Bronchial epithelial cell (primary cell): Measurements from ENCODE around the gene VSIG10L. TPM values are rescaled to one million over a fixed set of nuclear protein-coding genes. Genes with fewer than 3 reads are reported as not detected.

ENCODE experiments used
- DNase-seq: peaks from one replicate; pipeline ENCODE4 v3.0.0-alpha.2; 2010; ENCODE audit warnings: low read depth
- FAIRE-seq: peaks from 2 replicates; lab custom pipeline; 2011; peaks lifted over from hg19 to GRCh38; lab: Jason Lieb, UNC
- H3K27me3 ChIP-seq: 2 replicates; pipeline ENCODE4 v1.5.1; 2011; ENCODE audit warnings: low read length; ENCODE audit not compliant: control insufficient read depth, insufficient read depth
- H3K36me3 ChIP-seq: 2 replicates; pipeline ENCODE4 v1.5.1; 2011; ENCODE audit warnings: low read length; ENCODE audit not compliant: control insufficient read depth, insufficient read depth
- H3K4me3 ChIP-seq: 2 replicates; pipeline ENCODE4 v1.5.1; 2011; ENCODE audit warnings: mild to moderate bottlenecking, low read depth, low read length, control low read depth
- CTCF ChIP-seq: IDR thresholded peaks from 2 replicates; pipeline ENCODE4 v1.5.1; 2011; ENCODE audit warnings: mild to moderate bottlenecking, moderate library complexity, low read length, control low read depth, inconsistent platforms; ENCODE audit not compliant: insufficient read depth, severe bottlenecking
- total RNA-seq: library from RNA; depleted of rRNA; stranded (reverse); fragments of >200 nt; gene quantifications from 2 replicates; pipeline ENCODE4 v1.2.1, GENCODE V29; 2014

Gene VSIG10L
- total RNA-seq, 1 donor from 2014 or later = 0.53 TPM

DNA sequence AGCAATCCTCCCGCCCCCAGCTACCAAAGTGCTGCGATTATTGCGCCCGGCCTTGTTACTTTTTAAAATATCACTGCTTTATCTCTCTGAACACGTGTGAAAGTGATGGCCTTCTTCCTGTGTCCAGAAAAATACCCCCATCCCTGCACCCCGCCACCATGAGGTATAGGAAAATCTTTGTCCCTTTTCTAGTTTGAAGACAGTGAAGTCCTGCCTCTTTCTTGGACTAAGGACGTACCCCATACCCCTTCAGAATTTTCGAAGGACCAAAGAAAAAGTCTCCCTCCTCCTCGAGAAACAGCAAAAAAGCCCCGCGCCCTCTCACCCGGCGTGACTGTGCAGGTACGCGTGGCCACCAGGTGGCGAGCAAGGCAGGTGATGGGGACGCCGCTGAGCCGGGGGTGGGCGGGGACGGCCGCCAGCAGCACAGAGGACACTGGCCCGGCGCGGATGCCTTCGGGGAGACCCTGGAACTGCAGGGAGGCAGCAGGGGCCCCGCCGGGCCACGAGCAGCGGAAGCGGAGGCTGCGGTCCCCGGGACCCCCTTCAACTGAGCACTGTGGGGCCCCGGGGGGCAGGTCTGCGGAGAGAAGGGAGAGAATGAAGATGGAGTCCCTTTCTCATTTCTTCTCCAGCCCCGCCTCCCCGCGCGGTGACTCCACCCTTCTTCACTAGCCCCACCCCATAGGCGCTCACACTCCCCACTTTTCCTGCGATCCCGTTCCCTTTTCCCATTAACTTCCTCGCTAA is 3.2 kb downstream of the VSIG10L start:
- Histone ChIP-seq H3K27me3 (no peaks in the 10 kb centered on the region), H3K36me3 (no peaks in the 10 kb centered on the region), H3K4me3 (peak overlapping the region; percentile 50)
- peak; percentile 53 for DNase-seq
- TF ChIP-seq CTCF = peak; percentile 85
- FAIRE-seq = no peak

DNA sequence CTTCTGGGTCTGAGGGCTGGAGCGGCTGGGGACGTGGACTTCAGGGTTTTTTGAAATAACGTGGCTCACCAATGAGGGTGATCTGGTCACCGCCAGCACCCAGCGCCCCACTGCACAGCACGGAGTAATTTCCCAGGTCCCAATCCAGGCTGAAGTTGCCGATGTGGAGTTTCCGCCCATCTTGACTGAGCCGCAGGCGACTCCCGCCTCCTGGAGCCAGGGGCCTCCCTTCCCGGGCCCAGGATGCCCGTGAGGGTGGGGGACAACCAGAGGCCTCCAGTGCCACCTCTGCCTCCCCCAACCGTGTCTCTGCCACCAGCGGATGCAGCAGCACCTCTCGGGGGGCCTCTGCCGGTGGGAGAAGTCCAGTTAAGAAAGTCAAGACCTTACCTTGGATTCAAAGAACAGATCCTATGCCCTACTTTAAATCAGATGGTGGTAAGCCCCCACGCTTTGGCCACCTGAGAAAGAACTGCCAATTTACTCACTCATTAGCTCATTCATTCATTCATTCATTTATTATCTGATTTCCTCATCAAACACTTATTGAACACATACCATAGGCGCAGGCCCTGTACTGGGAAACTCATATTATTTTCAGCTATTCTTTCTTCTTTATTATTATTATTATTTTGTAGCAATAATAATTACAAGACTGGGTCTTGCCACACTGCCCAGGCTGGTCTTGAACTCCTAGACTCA is 3.9 kb downstream of the VSIG10L start:
- Histone ChIP-seq H3K4me3 (no peak overlapping the region), H3K36me3 (no peaks in the 10 kb centered on the region), H3K27me3 (no peaks in the 10 kb centered on the region)
- FAIRE-seq (no peak), DNase-seq (no peak)
- no peak for TF ChIP-seq CTCF

- DNase-seq (no peak), FAIRE-seq (no peak)
- Histone ChIP-seq H3K36me3 (no peaks in the 10 kb centered on the region), H3K4me3 (no peak overlapping the region), H3K27me3 (no peaks in the 10 kb centered on the region)
- TF ChIP-seq CTCF = no peak
Measured at GRCh38 chr19:51337141-51337860, 4.6 kb downstream of the VSIG10L start.

DNA sequence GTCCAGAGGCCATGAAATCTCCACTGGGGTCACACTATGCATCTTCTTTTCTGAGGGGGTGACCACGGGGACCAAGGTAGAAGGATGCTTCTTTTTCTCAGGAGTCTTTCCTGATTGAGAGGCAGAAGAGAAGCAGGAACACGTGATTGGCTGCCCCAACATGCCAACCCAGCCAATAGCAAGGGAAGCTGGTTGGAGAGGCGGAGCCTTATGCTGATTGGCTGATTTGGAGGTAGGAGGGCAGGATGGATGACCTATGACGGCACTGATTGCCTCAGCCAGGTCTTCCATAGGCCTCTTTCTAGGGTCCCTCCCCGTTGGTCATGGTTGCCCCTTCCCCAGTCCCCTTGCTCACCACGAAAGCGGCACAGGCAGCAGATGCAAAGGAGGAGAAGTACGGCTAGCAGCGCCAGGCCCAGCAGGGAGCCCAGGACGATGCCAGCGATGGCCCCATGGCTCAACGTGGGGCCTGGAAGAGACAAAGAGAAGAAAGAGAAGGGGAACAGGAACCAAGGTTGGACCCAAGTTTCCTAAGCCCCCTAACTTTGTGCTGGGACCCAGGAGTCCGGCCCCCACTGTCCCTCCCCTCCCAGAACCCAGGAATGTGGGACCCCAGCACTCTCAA is 8.0 kb downstream of the VSIG10L start:
- no peaks in the 10 kb centered on the region for H3K27me3 ChIP-seq
- no peaks in the 10 kb centered on the region for H3K36me3 ChIP-seq
- FAIRE-seq (no peak), DNase-seq (no peak)
- no peak for TF ChIP-seq CTCF
- no peak overlapping the region for H3K4me3 ChIP-seq

- H3K27me3 ChIP-seq = peaks cover 2% of the 10 kb centered on the region
- TF ChIP-seq CTCF = no peak
- DNase-seq = no peak
- no peak overlapping the region for H3K4me3 ChIP-seq
- H3K36me3 ChIP-seq = no peaks in the 10 kb centered on the region
- no peak for FAIRE-seq
Measured at GRCh38 chr19:51331716-51332115, 10.2 kb downstream of the VSIG10L start.
